Fibroblast of lung (primary cell): ENCODE measurements around the gene EFHC1. TPM values are rescaled to one million over a fixed set of nuclear protein-coding genes. Genes with fewer than 3 reads are reported as not detected.

Experiments
- DNase-seq, 2 donors: peaks; one replicate each; pipeline versions ENCODE4 v3.0.0 to v3.0.0-alpha.2; 2010; ENCODE audit warnings: low read depth in 2 of 2
- H2AFZ ChIP-seq: 2 replicates; pipeline ENCODE4 v1.5.1; 2012; ENCODE audit warnings: low read length, control low read depth, inconsistent platforms
- H3K27ac ChIP-seq: 2 replicates; pipeline ENCODE4 v1.5.1; 2011; ENCODE audit warnings: low read length, control low read depth; ENCODE audit not compliant: insufficient read depth
- H3K27me3 ChIP-seq: 2 replicates; pipeline ENCODE4 v1.5.1; 2011; ENCODE audit warnings: mild to moderate bottlenecking, low read length; ENCODE audit not compliant: control insufficient read depth, insufficient read depth
- H3K36me3 ChIP-seq: 2 replicates; pipeline ENCODE4 v1.5.1; 2011; ENCODE audit warnings: low read length; ENCODE audit not compliant: control insufficient read depth, insufficient read depth
- H3K4me1 ChIP-seq: 2 replicates; pipeline ENCODE4 v1.5.1; 2011; ENCODE audit warnings: low read length; ENCODE audit not compliant: control insufficient read depth, insufficient read depth; ENCODE audit errors: extremely low read depth
- H3K4me2 ChIP-seq: 2 replicates; pipeline ENCODE4 v1.5.1; 2011; ENCODE audit warnings: low read length, control low read depth; ENCODE audit not compliant: insufficient read depth; ENCODE audit errors: extremely low read depth
- H3K4me3 ChIP-seq, 4 experiments: fragments of 200-600 bp in 1 of 4; sonication (generic) in 1 of 4; replicated peaks in 1 of 4; 2 replicates each; pipeline ENCODE4 v1.5.1; 2011 to 2016; ENCODE audit warnings: low read length in 4 of 4, low read depth in 3 of 4, mild to moderate bottlenecking in 3 of 4, control low read depth in 2 of 4, inconsistent platforms in 1 of 4, mixed read lengths in 1 of 4; ENCODE audit not compliant: insufficient read depth in 1 of 4; ENCODE audit errors: control extremely low read depth in 1 of 4
- H3K79me2 ChIP-seq: 2 replicates; pipeline ENCODE4 v1.5.1; 2012; ENCODE audit warnings: mild to moderate bottlenecking, low read length, inconsistent platforms; ENCODE audit not compliant: control insufficient read depth, insufficient read depth
- H3K9ac ChIP-seq: 2 replicates; pipeline ENCODE4 v1.5.1; 2011; ENCODE audit warnings: mild to moderate bottlenecking, low read length, control low read depth; ENCODE audit not compliant: insufficient read depth
- H3K9me3 ChIP-seq: 2 replicates; pipeline ENCODE4 v1.5.1; 2012; ENCODE audit warnings: low read depth, low read length; ENCODE audit not compliant: control insufficient read depth, insufficient read depth
- H4K20me1 ChIP-seq: 2 replicates; pipeline ENCODE4 v1.5.1; 2011; ENCODE audit warnings: low read length; ENCODE audit not compliant: control insufficient read depth, insufficient read depth; ENCODE audit errors: extremely low read depth
- CTCF ChIP-seq, 2 donors: IDR thresholded peaks in 1 of 2; conservative IDR thresholded peaks in 1 of 2; 1 replicate in 1 of 2; 2 replicates in 1 of 2; pipeline ENCODE4 v1.5.1; 2011 to 2012; ENCODE audit warnings: low read length in 2 of 2, control low read depth in 1 of 2, inconsistent platforms in 1 of 2, low read depth in 1 of 2, mild to moderate bottlenecking in 1 of 2
- EZH2 ChIP-seq: IDR thresholded peaks from 2 replicates; pipeline ENCODE4 v1.5.1; 2012; ENCODE audit warnings: low read length, control low read depth, mild to moderate bottlenecking; ENCODE audit errors: missing control alignments
- polyA plus RNA-seq, 2 donors: library from polyadenylated mRNA; depleted of rRNA in 1 of 2; stranded (reverse) in 1 of 2; unstranded in 1 of 2; fragments of >200 nt; gene quantifications; 2 replicates each; pipeline ENCODE4 v1.2.1, GENCODE V29; 2011 to 2012; ENCODE audit warnings: missing spikeins in 1 of 2
- total RNA-seq: library from RNA; depleted of rRNA; stranded (reverse); fragments of >200 nt; gene quantifications from 2 replicates; pipeline ENCODE4 v1.2.1, GENCODE V29; 2014

Gene EFHC1
- total and polyA plus RNA-seq, 2 donors (not counting 1 experiment from before 2014, with no cell fraction given), result 29.4 to 32.9 TPM

DNA sequence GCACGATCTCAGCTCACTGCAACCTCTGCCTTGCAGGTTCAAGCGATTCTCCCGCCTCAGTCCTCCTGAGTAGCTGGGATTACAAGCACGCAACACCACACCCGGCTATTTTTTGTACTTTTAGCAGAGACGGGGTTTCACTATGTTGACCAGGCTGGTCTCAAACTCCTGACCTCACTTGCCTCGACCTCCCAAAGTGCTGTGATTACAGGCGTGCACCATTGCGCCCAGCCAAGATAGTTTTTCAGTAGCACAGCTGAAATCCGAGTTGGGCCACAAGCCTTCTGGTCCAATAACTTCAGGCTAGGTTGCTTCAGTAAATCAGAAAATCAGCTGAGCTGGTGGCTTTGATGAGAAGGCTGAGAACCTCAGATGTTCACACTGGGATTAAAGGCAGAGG is 91.0 kb downstream of the EFHC1 start:
- Histone ChIP-seq H3K27ac (peak overlapping the region; percentile 84), H3K4me2 (no peak overlapping the region), H3K4me1 (peaks cover 73% of the 10 kb centered on the region), H3K4me3 (no peak overlapping the region), H3K36me3 (peaks cover 37% of the 10 kb centered on the region), H3K9me3 (no peaks in the 10 kb centered on the region), H4K20me1 (no peaks in the 10 kb centered on the region), H2AFZ (no peak overlapping the region), H3K9ac (no peak overlapping the region), H3K27me3 (no peaks in the 10 kb centered on the region), H3K79me2 (peaks cover 29% of the 10 kb centered on the region)
- TF ChIP-seq CTCF (conservative IDR thresholded peaks at IDR 0.05 in 1 of 2, IDR thresholded peaks at IDR 0.05 in 1 of 2; ENCODE audit: low read depth in 1 of 2, low read length in 2 of 2) (no peak), EZH2 (no peak)
- no peak for DNase-seq

DNA sequence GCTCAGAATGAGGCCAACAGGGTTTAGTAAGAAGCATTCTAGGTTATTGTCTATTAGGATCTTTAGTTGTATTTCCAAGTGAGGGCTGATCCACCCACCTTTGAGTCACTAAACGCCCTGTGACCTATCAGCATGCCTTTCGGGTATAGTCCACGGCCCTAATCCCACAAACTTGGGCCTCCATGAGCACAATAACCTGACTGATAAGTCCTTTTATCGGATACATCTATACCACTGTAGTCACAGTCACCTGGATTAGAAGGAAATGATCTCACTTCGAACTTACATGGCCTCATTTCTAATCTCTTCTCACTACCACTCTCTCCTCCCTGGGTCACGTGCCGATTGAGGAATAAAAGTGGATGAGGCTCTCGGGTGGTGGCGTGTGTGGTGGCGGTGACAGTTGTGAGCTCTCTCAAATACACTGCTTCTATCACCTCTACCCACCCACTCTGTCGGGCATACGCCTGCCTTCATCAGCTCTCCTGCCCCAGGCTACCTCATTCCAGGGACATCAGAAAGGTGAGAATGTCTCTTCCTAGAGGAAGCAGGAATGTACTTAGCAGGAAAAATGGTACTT is 91.5 kb downstream of the EFHC1 start:
- H3K4me1 ChIP-seq, result peaks cover 76% of the 10 kb centered on the region
- H3K36me3 ChIP-seq, result peaks cover 34% of the 10 kb centered on the region
- H2AFZ ChIP-seq, result no peak overlapping the region
- H3K9ac ChIP-seq, result peak overlapping the region; percentile 9
- no peaks in the 10 kb centered on the region for H4K20me1 ChIP-seq
- H3K9me3 ChIP-seq, result no peaks in the 10 kb centered on the region
- peak overlapping the region; percentile 84 for H3K27ac ChIP-seq
- peaks cover 32% of the 10 kb centered on the region for H3K79me2 ChIP-seq
- H3K4me3 ChIP-seq, result no peak overlapping the region
- H3K4me2 ChIP-seq, result no peak overlapping the region
- DNase-seq, result peak in 1 of 2 donors; percentile 64
- H3K27me3 ChIP-seq, result no peaks in the 10 kb centered on the region
- TF ChIP-seq EZH2, result no peak
- TF ChIP-seq CTCF (conservative IDR thresholded peaks at IDR 0.05 in 1 of 2, IDR thresholded peaks at IDR 0.05 in 1 of 2; ENCODE audit: low read depth in 1 of 2, low read length in 2 of 2), result no peak

DNA sequence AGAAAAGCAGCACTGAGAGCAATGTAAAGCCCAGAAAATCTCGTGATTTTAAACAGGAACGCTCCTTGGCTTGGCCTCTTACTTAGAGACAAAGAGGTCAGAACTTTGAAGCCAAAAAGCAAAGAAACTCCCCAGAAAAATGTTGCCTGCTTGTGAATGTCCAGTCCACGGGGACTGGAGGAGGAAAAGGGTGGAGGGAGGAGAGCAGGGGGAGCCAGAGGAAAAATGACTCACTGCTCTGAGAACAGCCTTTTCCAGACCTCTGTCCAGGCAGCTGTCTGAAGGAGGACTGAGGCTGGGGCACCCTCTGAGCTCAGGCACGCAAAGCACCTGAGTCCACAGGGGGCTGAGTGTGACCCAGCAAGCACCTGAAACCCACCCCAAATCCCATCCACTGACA is 92.1 kb downstream of the EFHC1 start:
- H3K9ac ChIP-seq, result no peak overlapping the region
- no peak overlapping the region for H2AFZ ChIP-seq
- peak overlapping the region; percentile 84 for H3K27ac ChIP-seq
- no peak overlapping the region for H3K4me2 ChIP-seq
- TF ChIP-seq CTCF (conservative IDR thresholded peaks at IDR 0.05 in 1 of 2, IDR thresholded peaks at IDR 0.05 in 1 of 2; ENCODE audit: low read depth in 1 of 2, low read length in 2 of 2), result no peak
- no peak for TF ChIP-seq EZH2
- H4K20me1 ChIP-seq, result no peaks in the 10 kb centered on the region
- DNase-seq, result peak; percentile 91 to 92
- H3K4me3 ChIP-seq, result no peak overlapping the region
- H3K36me3 ChIP-seq, result peaks cover 32% of the 10 kb centered on the region
- H3K9me3 ChIP-seq, result no peaks in the 10 kb centered on the region
- H3K4me1 ChIP-seq, result peaks cover 79% of the 10 kb centered on the region
- H3K27me3 ChIP-seq, result no peaks in the 10 kb centered on the region
- peaks cover 34% of the 10 kb centered on the region for H3K79me2 ChIP-seq
